Measurements from ENCODE around the gene BFAR.
"Not testable (repeated sequence)": the region's sequence is repeated elsewhere in the genome, so short reads cannot be mapped to it uniquely, and the experiment has no call there.

The BFAR gene

DNA sequence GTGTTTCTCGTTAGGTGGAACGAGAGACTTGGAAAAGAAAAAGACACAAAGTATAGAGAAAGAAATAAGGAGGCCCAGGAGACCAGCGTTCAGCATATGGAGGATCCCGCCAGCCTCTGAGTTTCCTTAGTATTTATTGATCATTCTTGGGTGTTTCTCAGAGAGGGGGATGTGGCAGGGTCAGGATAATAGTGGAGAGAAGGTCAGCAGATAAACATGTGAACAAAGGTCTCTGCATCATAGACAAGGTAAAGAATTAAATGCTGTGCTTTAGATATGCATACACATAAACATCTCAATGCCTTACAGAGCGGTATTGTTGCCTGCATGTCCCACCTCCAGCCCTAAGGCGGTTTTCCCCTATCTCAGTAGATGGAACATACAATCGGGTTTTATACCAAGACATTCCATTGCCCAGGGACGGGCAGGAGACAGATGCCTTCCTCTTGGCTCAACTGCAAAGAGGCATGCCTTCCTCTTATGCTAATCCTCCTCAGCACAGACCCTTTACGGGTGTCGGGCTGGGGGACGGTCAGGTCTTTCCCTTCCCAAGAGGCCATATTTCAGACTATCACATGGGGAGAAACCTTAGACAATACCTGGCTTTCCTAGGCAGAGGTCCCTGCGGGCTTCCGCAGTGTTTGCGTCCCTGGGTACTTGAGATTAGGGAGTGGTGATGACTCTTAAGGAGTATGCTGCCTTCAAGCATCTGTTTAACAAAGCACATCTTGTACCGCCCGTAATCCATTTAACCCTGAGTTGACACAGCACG is 3.6 kb downstream of the BFAR start:
- DNase-seq = not testable (repeated sequence)

DNA sequence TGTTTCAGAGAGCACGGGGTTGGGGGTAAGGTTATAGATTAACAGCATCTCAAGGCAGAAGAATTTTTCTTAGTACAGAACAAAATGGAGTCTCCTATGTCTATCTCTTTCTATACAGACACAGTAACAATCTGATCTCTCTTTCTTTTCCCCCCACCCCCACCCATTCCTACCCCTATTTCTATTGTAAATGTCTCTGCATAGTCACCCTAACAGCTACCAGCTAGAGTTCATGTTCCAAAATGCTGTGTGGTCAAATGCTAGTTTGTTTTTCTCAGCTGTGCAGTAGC is 4.1 kb downstream of the BFAR start:
- not testable (repeated sequence) for DNase-seq

DNA sequence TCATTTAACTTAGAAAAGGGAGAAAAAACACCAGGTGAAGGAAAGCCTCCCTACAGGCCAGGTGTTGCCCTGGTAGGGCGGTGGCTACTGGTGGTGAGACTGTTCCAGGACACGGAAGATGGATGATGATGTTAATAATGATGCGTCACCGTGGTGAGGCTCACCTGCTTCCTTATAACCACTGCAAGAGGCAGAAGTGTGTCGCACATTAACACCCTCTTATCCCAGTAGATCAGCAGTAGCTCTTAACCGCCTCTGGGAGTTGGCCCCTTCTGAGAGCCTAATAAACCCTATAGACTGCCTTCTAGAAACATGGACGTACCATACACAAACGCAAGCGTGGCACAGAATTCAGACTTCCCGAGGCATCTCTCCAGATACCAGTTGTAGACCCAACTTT is 7.8 kb downstream of the BFAR start:
- no peak for DNase-seq

- DNase-seq = no peak
Measured at GRCh38 chr16:14641206-14641605, 8.5 kb downstream of the BFAR start.

GRCh38 chr16:14641926-14642325 is 9.2 kb downstream of the BFAR start:
- DNase-seq = no peak

DNA sequence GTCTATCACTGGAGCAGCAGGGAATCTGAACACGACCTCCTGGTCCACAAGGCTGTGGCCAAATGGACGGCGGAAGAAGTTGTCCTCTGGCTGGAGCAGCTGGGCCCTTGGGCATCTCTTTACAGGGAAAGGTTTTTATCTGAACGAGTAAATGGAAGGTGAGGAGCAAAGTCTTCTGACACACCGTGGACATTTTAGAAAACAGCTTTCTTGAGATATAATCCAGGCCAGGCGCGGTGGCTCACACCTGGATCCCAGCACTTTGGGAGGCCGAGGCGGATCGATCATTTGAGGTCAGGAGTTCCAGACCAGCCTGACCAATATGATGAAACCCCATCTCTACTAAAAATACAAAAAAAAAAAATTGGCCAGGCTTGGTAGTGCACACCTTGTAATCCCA is 17.1 kb downstream of the BFAR start:
- DNase-seq = no peak

- DNase-seq = no peak
Measured at GRCh38 chr16:14650629-14651028, 17.9 kb downstream of the BFAR start.

DNA sequence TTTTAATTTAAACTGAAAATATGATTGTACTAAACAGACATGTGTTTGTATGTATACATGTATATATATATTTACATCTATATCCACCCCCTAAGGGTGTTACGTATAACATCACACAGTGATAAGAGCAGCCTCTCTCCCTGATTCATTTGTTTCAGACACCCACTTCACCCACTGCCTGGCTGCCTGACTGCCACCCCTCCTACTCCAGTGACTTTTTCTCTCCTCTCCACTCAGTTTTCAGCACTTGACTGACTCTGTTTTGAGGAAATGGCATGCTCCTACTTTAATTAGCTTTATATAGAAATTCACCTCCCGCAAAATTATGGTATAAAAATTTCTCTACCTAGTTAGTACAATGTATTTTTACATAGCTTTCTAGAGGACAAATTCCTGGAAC is 20.0 kb downstream of the BFAR start:
- no peak for DNase-seq

DNA sequence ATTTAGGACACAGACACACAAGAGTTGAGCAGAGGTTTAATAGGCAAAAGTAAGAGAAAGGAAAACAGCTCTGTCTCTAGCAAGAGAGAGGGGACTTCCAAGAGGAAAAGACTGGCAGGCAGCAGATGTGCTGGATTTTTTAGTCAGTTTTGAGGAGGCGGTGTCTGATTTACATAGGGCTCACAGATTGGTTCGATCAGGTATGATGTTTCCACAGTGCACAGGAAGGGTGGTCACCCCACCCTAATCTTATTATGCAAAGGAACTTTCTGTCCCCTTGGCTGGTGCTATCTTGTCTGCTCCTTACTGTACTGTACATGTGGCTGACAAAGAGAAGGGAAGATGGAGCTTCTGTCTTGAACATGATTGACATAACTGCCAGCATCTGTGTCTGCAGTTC is 25.3 kb downstream of the BFAR start:
- no peak for DNase-seq

DNA sequence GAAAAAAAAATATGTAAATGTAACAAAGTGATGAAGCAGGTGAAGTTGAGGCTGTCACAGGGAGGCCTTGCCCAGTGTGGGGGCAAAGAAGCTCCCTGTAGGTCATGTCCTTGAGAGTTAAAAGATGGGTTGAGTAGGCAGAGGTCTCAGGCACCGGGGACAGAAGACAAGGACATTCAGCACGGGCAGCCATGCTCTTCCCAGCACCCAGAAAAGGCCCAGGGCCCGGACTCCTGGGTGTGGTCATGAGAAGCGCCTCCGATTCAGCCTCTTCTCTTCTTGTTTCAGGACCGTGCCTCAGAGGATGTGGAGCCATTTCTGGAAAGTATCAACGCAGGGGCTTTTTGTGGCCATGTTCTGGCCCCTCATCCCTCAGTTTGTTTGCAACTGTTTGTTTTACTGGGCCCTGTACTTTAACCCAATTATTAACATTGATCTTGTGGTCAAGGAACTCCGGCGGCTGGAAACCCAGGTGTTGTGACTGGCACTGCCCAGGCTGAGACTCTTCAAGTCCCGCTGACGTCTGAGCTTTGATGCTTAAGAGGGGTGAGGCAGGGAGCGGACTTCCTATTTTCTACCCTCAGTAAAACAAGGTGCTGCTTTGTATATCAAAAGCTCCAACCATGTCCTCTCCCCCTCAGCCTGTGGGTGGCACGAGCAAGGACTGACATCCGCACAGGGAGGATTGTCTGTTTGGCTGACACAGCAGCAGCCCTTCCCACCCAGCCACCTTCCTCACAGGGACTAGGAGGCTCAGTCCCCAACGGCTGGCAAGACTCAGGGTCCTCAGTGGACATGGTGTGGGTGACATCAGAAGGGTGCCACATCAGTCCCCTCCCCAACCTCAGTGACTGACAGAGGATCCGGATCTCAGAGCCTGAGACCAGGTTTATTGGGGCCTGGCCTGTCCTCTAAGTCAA is 34.9 kb downstream of the BFAR start:
- no peak for DNase-seq

GRCh38 chr16:14668556-14669223 is 35.9 kb downstream of the BFAR start:
- DNase-seq = no peak

- DNase-seq = peak; percentile 1
Measured at GRCh38 chr16:14669776-14670175, 37.0 kb downstream of the BFAR start.

DNA sequence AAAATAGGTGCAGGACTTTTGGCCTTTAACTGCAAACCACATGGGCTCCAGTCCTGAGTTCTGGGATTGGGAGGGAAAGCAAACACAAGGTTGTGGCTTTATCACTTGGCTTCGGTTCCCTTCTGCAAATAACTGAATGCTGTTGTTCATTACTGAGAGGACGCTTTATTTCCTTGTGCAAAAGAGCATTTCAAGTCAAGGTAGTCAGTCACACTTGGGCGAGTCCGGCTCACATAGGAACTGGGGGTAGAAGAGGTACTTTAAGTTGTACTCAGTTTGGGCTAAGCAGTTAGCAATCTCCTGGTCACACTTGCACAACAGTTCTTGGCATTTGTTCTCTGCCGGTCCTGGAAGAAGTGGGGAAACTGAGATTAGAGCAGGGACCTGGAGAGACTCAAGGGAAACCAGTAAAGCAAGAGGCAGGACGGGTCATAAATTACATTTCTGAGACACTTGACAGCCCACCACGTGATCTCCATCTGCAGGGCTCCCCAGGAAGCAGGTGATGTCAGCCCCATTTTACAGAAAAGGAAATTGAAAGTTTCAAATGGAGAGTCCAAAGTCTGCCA is 39.7 kb downstream of the BFAR start:
- no peak for DNase-seq

GRCh38 chr16:14676633-14677032 is 43.9 kb downstream of the BFAR start:
- no peak for DNase-seq

DNA sequence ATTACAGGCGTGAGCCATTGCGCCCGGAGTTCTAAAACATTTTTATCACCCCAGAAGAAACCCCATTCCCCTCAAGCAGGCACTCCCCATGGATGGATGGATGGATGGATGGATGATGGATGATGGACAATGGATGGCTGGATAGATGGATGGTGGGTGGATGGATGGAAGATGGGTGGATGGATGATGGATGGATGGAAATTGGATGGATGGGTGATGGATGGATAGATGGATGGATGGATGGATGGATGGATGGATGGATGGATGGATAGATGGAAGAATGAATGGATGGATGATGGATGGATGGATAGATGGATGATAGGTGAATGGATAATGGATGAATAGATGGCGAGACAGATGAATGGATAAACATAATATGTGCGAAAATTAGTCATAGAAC is 44.9 kb downstream of the BFAR start:
- DNase-seq = no peak

- DNase-seq = no peak
Measured at GRCh38 chr16:14678748-14679497, 46.2 kb downstream of the BFAR start.

- DNase-seq = not testable (repeated sequence)
Measured at GRCh38 chr16:14680396-14680795, 47.6 kb downstream of the BFAR start.

DNA sequence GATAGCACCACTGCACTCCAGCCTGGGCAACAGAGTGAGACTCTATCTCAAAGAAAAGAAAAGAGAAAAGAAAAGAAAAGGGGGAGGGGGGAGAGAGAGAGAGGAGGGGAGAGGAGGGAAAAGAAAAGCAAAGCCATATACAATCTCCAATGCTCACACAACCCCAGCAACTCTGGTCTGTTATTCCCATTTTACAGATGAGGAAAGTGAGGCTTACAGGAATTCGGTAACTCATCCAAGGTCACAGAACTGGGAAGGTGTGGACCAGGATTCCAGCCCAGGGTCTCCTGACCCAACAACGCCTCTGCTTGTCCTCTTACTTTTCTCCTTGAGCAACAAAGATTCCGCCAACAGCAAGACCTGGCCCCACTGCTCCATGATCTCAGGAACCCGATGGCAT is 48.4 kb downstream of the BFAR start:
- DNase-seq = no peak

- no peak for DNase-seq
Measured at GRCh38 chr16:14682121-14682520, 49.4 kb downstream of the BFAR start.

DNA sequence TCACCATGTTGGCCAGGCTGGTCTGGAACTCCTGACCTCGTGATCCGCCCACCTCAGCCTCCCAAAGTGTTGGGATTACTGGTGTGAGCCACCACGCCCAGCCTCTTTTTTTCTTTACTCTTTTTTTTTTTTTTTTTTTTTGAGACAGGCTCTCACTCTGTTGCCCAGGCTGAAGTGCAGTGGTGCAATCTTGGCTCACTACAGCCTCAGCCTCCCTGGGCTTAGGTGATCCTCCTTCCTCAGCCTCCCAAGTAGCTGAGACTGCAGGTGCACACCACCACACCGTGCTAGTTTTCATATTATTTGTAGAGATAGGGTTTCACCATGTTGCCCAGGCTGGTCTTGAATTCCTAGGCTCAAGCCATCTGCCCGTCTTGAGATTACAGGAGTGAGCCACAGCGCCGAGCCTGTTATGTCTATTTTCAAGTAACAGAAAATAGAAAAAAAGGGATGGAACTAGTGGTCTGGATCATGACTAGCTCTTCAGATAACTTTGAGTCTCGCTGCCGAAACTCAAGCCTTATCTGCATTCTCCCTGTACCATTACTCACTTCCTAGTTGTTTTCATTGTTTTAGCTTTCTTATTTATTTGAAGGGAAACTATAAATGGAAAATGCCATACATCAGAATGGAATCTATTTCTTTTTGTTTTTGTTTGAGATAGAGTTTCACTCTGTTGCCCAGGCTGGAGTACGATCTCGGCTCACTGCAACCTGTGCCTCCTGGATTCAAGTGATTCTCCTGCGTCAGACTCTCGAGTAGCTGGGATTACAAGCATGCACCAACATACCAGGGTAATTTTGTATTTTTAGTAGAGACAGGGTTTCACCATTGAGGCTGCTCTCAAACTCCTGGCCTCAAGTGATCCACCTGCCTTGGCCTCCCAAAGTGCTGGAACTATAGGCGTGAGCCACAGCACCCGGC is 53.4 kb downstream of the BFAR start:
- not testable (repeated sequence) for DNase-seq

GRCh38 chr16:14694129-14694528 is 61.4 kb downstream of the BFAR start, which contains the start of gene PLA2G10:
TSS of gene PLA2G10 (minus strand) at chr16:14694308. CDS start at chr16:14694229, 79 bp downstream.
- not testable (repeated sequence) for DNase-seq

Data from NCI-H1092 (cell line).